Renal pelvis (tissue), 4 donors: ENCODE results near the gene C1orf116. TPM values are rescaled to one million over a fixed set of nuclear protein-coding genes. Genes with fewer than 3 reads are reported as not detected.
A peak's percentile ranks its signal among the peaks of the same experiment; 100 is the strongest.

Experiments
- DNase-seq: peaks from one replicate; pipeline ENCODE4 v3.0.0-alpha.2; 2013
- polyA plus RNA-seq, 3 donors: library from polyadenylated mRNA; unstranded; fragments of 120-200 nt; gene quantifications; one replicate each; pipeline ENCODE4 v1.2.1, GENCODE V29; 2013; ENCODE audit not compliant: insufficient read length in 3 of 3

Gene C1orf116
- polyA plus RNA-seq, 3 donors = 22.0 to 27.0 (median 26.6) TPM

- no peak for DNase-seq
These were observed 11.3 kb downstream of the C1orf116 start for GRCh38 chr1:207021139-207021861.

DNA sequence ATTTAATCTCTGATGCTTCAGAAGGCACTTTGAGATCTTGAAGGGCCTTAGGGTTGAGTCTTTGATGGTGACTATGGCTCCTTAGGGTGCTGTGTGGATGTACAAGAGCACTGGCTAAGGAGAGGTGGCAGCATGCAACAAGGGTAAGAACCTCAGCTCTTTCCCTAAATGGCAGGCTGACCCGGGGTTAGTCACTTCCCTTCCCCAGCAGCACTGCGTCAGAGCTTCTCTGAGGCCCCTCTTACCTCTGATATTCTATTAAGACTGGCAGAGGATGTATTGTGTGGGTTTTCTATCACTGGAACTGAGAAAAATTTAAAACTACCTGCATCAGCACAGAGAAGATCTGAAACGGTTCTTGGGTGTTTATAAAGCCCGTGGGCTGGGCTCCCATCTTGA, 11.8 kb downstream of the C1orf116 start:
- DNase-seq = no peak

- DNase-seq = no peak
These were observed 12.4 kb downstream of the C1orf116 start for GRCh38 chr1:207020065-207020708.

- DNase-seq = no peak
These were observed 12.9 kb downstream of the C1orf116 start for GRCh38 chr1:207019661-207020060.

- DNase-seq = no peak
These were observed 13.4 kb downstream of the C1orf116 start for GRCh38 chr1:207019161-207019560.

- DNase-seq = no peak
These were observed 13.8 kb downstream of the C1orf116 start for GRCh38 chr1:207018707-207019106.

- no peak for DNase-seq
These were observed 14.7 kb downstream of the C1orf116 start for GRCh38 chr1:207017615-207018559.

- no peak for DNase-seq
These were observed 16.8 kb downstream of the C1orf116 start for GRCh38 chr1:207015791-207016190.

DNA sequence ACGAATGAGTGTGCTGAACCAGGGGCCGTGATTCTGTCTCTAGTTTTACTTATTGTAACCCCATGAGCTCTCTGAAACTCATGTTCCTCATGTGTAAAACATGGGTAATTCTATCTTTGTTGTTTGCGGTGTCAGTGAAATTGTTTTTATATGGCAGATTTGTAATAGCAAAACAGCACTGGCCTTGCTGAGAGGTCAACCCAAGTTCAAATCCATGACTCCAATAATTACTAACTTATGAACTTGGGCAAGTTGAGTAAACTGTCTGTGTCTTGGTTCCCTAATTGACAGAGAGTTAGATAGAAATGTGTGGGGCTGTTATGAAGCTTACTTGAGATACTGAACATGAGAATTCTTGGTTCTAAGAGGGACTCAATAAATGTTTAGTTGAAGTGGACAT, 17.8 kb downstream of the C1orf116 start:
- no peak for DNase-seq

GRCh38 chr1:207013321-207014085, 19.1 kb downstream of the C1orf116 start:
- DNase-seq = no peak

- no peak for DNase-seq
These were observed 21.8 kb downstream of the C1orf116 start for GRCh38 chr1:207010726-207011125.

GRCh38 chr1:207009945-207010344, 22.6 kb downstream of the C1orf116 start:
- no peak for DNase-seq

DNA sequence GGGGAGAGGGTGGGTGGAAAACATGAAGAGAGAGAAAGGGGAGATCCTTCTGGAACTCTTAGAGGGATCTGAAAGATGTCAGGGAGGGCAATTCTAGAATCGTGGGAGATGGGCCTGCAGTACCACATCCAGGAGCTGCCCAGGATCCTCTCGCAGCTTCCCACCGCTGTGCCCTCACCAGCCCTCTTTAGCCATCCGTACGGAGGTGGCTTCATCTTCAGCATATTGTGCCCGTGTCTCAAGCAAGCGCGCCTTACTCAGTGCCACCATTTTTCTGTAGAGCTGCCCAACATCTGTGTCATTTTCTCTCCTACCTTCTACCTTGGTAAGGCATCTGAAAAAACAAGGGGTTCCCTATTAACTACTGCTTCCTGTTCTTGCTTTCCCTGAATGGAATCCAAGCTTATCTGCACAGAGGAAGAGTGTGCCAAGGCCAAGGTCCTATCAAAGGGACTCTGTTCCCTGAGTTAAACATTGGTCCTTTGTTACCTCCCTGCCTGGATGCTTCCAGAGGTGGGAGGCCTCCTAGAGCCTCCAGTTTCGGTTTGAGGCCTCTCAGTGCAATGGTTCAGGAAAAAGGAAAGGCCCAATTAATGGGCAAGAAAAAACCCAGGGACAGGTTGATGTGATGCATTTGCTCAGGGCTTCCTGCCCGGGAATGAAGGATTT, 23.2 kb downstream of the C1orf116 start:
- DNase-seq = no peak

- DNase-seq = no peak
These were observed 25.1 kb downstream of the C1orf116 start for GRCh38 chr1:207007352-207008033.

DNA sequence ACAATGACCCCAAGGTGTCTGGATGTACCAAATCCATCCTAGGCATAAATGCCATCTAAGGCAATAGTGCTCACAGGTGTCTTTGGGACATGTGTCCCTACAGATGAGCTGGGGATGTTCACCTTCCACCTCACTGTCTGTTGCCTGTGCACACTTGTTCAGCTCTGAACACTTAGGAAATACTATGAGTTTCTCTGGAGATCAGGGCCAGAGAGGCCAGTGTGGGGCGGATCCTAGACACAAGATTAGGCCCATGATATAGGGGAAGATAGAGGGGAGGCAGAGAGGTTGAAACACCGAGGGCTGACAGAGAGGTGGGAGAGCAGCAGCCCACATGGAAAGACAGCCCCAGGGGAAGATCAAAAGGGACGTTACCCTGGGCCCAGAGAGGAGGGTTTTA, 25.6 kb downstream of the C1orf116 start:
- DNase-seq = no peak

GRCh38 chr1:207006083-207006482, 26.5 kb downstream of the C1orf116 start:
- DNase-seq = no peak

DNA sequence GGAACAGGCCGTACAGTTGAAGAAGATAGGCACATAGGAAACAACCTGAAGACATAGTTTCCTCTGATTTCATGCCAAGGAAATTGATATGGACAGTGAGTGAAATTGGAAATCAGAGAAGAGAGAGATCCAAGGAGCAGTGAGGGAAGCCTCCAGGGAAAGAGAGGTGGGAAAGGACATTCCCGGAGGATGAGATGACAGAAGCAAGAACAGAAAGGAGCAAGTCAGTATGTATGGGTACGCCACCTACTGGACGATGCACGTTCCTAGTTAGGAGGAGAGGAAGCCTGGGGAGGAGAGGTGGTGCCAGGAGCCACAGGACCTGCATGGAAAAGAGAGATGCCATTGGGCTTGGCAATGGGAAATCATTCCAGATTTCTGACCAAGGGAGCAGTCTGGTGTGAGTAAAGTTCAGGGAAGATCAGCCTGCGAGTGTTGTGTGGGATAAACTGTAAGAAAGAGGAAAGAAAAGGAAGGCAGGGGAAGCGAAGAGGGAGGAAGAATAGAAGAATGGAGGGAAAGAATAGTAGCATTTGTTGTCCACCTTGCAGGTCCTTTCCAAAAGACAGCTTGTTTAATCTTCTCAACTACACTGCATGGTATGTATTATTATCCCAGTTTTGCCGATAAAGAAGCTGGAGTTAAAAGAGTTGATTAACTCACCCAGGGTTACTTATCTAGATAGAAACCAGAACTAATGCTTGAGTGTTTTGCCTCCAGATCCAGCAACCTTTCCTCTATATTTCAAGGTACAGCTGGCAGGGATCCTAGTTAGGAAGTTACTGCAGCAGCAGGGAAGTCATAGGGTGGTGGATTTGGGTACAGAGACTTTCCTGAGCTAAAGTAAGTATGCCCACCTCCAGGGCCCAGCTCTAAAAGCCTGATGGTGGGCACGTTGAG, 27.4 kb downstream of the C1orf116 start:
- peak; percentile 47 for DNase-seq

GRCh38 chr1:207003210-207003609, 29.3 kb downstream of the C1orf116 start:
- DNase-seq = no peak

GRCh38 chr1:207002724-207003146, 29.8 kb downstream of the C1orf116 start:
- DNase-seq = no peak
